H1 (cell line): Measurements from ENCODE around the gene KLHDC7B. TPM values are rescaled to one million over a fixed set of nuclear protein-coding genes. Genes with fewer than 3 reads are reported as not detected.

Experiments
- CTCF ChIA-PET: fragments of 300-600 bp; sonication (Branson Sonifier 250); formaldehyde crosslinking; loops from one replicate; lab custom pipeline; 2021; ENCODE audit not compliant: partially characterized antibody; lab: Charles Lee
- POLR2A ChIA-PET: fragments of 300-600 bp; sonication (Branson Sonifier 250); formaldehyde crosslinking; loops from one replicate; lab custom pipeline; 2021; ENCODE audit warnings: inconsistent platforms; ENCODE audit not compliant: partially characterized antibody; lab: Charles Lee
- DNase-seq, 2 experiments: peaks; one replicate each; pipeline versions ENCODE4 v3.0.0 to v3.0.0-alpha.2; 2010 to 2022; ENCODE audit warnings: low spot score in 2 of 2, low read depth in 1 of 2, mixed read lengths in 1 of 2
- FAIRE-seq: peaks from 2 replicates; lab custom pipeline; 2011; peaks lifted over from hg19 to GRCh38; lab: Jason Lieb, UNC
- H2AFZ ChIP-seq: 2 replicates; pipeline ENCODE4 v1.8.1; 2012; ENCODE audit warnings: low read length, inconsistent platforms
- H2AK5ac ChIP-seq: 2 replicates; pipeline ENCODE4 v1.6.1; 2013; ENCODE audit warnings: low read depth, low read length
- H2BK120ac ChIP-seq: replicated peaks from 2 replicates; pipeline ENCODE3; 2013; ENCODE audit warnings: low read depth, low read length, inconsistent platforms
- H2BK12ac ChIP-seq: 2 replicates; pipeline ENCODE4 v1.6.1; 2013; ENCODE audit warnings: low read depth, low read length
- H2BK15ac ChIP-seq: 2 replicates; pipeline ENCODE4 v1.6.1; 2013; ENCODE audit warnings: low read length
- H2BK20ac ChIP-seq: 2 replicates; pipeline ENCODE4 v1.6.1; 2013; ENCODE audit warnings: low read length
- H2BK5ac ChIP-seq: 2 replicates; pipeline ENCODE4 v1.6.1; 2013; ENCODE audit warnings: low read depth, low read length
- H3K14ac ChIP-seq: 2 replicates; pipeline ENCODE4 v1.6.1; 2013; ENCODE audit warnings: inconsistent platforms; ENCODE audit not compliant: insufficient read length
- H3K18ac ChIP-seq: 2 replicates; pipeline ENCODE4 v1.6.1; 2013; ENCODE audit warnings: low read length; ENCODE audit errors: extremely low read depth
- H3K23ac ChIP-seq: 2 replicates; pipeline ENCODE4 v1.6.1; 2013; ENCODE audit warnings: inconsistent platforms; ENCODE audit not compliant: insufficient read length
- H3K23me2 ChIP-seq: 2 replicates; pipeline ENCODE4 v1.6.1; 2013; ENCODE audit warnings: low read depth, low read length
- H3K27ac ChIP-seq: 2 replicates; pipeline ENCODE4 v1.6.1; 2011; ENCODE audit warnings: low read depth, low read length, inconsistent platforms
- H3K27me3 ChIP-seq, 4 experiments: replicated peaks in 1 of 4; 1 replicate in 1 of 4; 2 replicates in 3 of 4; pipeline versions ENCODE4 v1.6.1 to v1.8.1; 2011 to 2013; ENCODE audit warnings: low read length in 3 of 4, mild to moderate bottlenecking in 3 of 4, inconsistent platforms in 2 of 4, mixed read lengths in 2 of 4, moderate library complexity in 1 of 4; ENCODE audit not compliant: control insufficient read depth in 3 of 4, insufficient read depth in 3 of 4; ENCODE audit errors: extremely low read depth in 1 of 4
- H3K36me3 ChIP-seq, 4 experiments: 2 replicates each; pipeline versions ENCODE4 v1.6.1 to v1.8.1; 2011 to 2013; ENCODE audit warnings: mild to moderate bottlenecking in 4 of 4, low read length in 3 of 4, moderate library complexity in 2 of 4, control low read depth in 1 of 4, inconsistent platforms in 1 of 4; ENCODE audit not compliant: insufficient read depth in 4 of 4, control insufficient read depth in 2 of 4
- H3K4ac ChIP-seq: replicated peaks from 2 replicates; pipeline ENCODE3; 2013; ENCODE audit warnings: low read length, low read depth, mixed read lengths, inconsistent platforms; ENCODE audit not compliant: insufficient read length
- H3K4me1 ChIP-seq, 4 experiments: replicated peaks in 1 of 4; 1 replicate in 1 of 4; 2 replicates in 3 of 4; pipeline versions ENCODE4 v1.6.1 to v1.8.1; 2011 to 2013; ENCODE audit warnings: low read length in 3 of 4, inconsistent platforms in 2 of 4, mixed read lengths in 1 of 4; ENCODE audit not compliant: insufficient read depth in 4 of 4, control insufficient read depth in 3 of 4
- H3K4me2 ChIP-seq, 2 experiments: 2 replicates each; pipeline versions ENCODE4 v1.6.1 to v1.8.1; 2011 to 2013; ENCODE audit warnings: low read depth in 2 of 2, low read length in 2 of 2, control low read depth in 1 of 2, inconsistent platforms in 1 of 2, mild to moderate bottlenecking in 1 of 2; ENCODE audit not compliant: insufficient read depth in 1 of 2
- H3K4me3 ChIP-seq, 4 experiments: fragments of 200-600, 300-600 bp in 1 of 4; sonication (generic), shearing (Covaris generic), sonication (Bioruptor Twin) in 1 of 4; 2 replicates each; pipeline versions ENCODE4 v1.5.1 to v1.8.1; 2011 to 2016; ENCODE audit warnings: low read length in 4 of 4, low read depth in 3 of 4, control low read depth in 2 of 4, inconsistent platforms in 2 of 4, mild to moderate bottlenecking in 2 of 4, mixed read lengths in 1 of 4, moderate library complexity in 1 of 4; ENCODE audit not compliant: insufficient read depth in 2 of 4; ENCODE audit errors: extremely low read depth in 1 of 4
- H3K56ac ChIP-seq: replicated peaks from 2 replicates; pipeline ENCODE3; 2013; ENCODE audit warnings: low read depth, mild to moderate bottlenecking, mixed read lengths, low read length, inconsistent platforms; ENCODE audit not compliant: insufficient read length
- H3K79me1 ChIP-seq: 2 replicates; pipeline ENCODE4 v1.6.1; 2013; ENCODE audit warnings: low read depth, low read length, control low read depth
- H3K79me2 ChIP-seq, 2 experiments: 2 replicates each; pipeline versions ENCODE4 v1.6.1 to v1.8.1; 2012 to 2013; ENCODE audit warnings: low read length in 2 of 2, mild to moderate bottlenecking in 2 of 2, inconsistent platforms in 1 of 2; ENCODE audit not compliant: insufficient read depth in 2 of 2, control insufficient read depth in 1 of 2
- H3K9ac ChIP-seq, 4 experiments: replicated peaks in 1 of 4; 1 replicate in 1 of 4; 2 replicates in 3 of 4; pipeline versions ENCODE4 v1.6.1 to v1.8.1; 2011 to 2013; ENCODE audit warnings: low read depth in 3 of 4, low read length in 3 of 4, control low read depth in 2 of 4, mild to moderate bottlenecking in 2 of 4, moderate library complexity in 2 of 4, inconsistent platforms in 1 of 4; ENCODE audit errors: extremely low read depth in 1 of 4
- H3K9me3 ChIP-seq, 2 experiments: 2 replicates each; pipeline versions ENCODE4 v1.6.1 to v1.8.1; 2012 to 2013; ENCODE audit warnings: mild to moderate bottlenecking in 2 of 2, moderate library complexity in 2 of 2, control low read depth in 1 of 2, inconsistent platforms in 1 of 2, low read depth in 1 of 2, low read length in 1 of 2, mixed read lengths in 1 of 2; ENCODE audit not compliant: insufficient read depth in 2 of 2
- H4K20me1 ChIP-seq, 2 experiments: replicated peaks in 1 of 2; 2 replicates each; pipeline versions ENCODE3 to v1.8.1; 2011 to 2013; ENCODE audit warnings: inconsistent platforms in 2 of 2, low read length in 2 of 2, mild to moderate bottlenecking in 1 of 2; ENCODE audit not compliant: insufficient read depth in 2 of 2, control insufficient read depth in 1 of 2
- H4K5ac ChIP-seq: 2 replicates; pipeline ENCODE4 v1.6.1; 2013; ENCODE audit warnings: low read length, low read depth, mixed read lengths, inconsistent platforms; ENCODE audit not compliant: insufficient read length
- H4K8ac ChIP-seq: 2 replicates; pipeline ENCODE4 v1.8.0; 2013; ENCODE audit warnings: mild to moderate bottlenecking, moderate library complexity, low read length, inconsistent platforms; ENCODE audit not compliant: insufficient read depth; ENCODE audit errors: extremely low read depth
- H4K91ac ChIP-seq: replicated peaks from 2 replicates; pipeline ENCODE3; 2013; ENCODE audit warnings: low read length, mixed read lengths, inconsistent platforms; ENCODE audit not compliant: insufficient read length
- CTCF ChIP-seq, 3 experiments: IDR thresholded peaks; 1 replicate in 2 of 3; 2 replicates in 1 of 3; pipeline versions ENCODE4 v1.5.1 to v1.6.1; 2011; ENCODE audit warnings: low read length in 3 of 3, mild to moderate bottlenecking in 3 of 3, inconsistent platforms in 2 of 3, low read depth in 1 of 3, moderate library complexity in 1 of 3; ENCODE audit not compliant: insufficient read depth in 1 of 3; ENCODE audit errors: control extremely low read depth in 1 of 3
- FOSL1 ChIP-seq: IDR thresholded peaks from 2 replicates; pipeline ENCODE4 v1.6.1; 2011; ENCODE audit warnings: mild to moderate bottlenecking, low read depth, low read length, moderate library complexity; ENCODE audit not compliant: insufficient read depth
- GABPA ChIP-seq: IDR thresholded peaks from 2 replicates; pipeline ENCODE4 v1.6.1; 2011; ENCODE audit warnings: mild to moderate bottlenecking, low read length, moderate library complexity, borderline replicate concordance; ENCODE audit not compliant: insufficient read depth
- RBBP5 ChIP-seq: IDR thresholded peaks from 2 replicates; pipeline ENCODE4 v1.7.1; 2012; ENCODE audit warnings: low read depth, mild to moderate bottlenecking, inconsistent platforms, low read length, moderate library complexity, borderline replicate concordance
- SAP30 ChIP-seq: fragments of 300-600 bp; sonication (generic); IDR thresholded peaks from 2 replicates; pipeline ENCODE4 v1.7.1; 2012; ENCODE audit warnings: low read length, moderate library complexity, mild to moderate bottlenecking, inconsistent platforms; ENCODE audit not compliant: insufficient read depth, insufficient replicate concordance
- SIN3A ChIP-seq, 2 experiments: IDR thresholded peaks in 1 of 2; conservative IDR thresholded peaks in 1 of 2; 2 replicates each; pipeline ENCODE4 v1.6.1; 2011 to 2012; ENCODE audit warnings: low read length in 2 of 2, improper control_type of control experiment in 1 of 2, low read depth in 1 of 2, mild to moderate bottlenecking in 1 of 2
- SP1 ChIP-seq: IDR thresholded peaks from 2 replicates; pipeline ENCODE4 v1.6.1; 2011; ENCODE audit warnings: low read depth, low read length
- TAF1 ChIP-seq: IDR thresholded peaks from 2 replicates; pipeline ENCODE4 v1.6.1; 2011; ENCODE audit warnings: mild to moderate bottlenecking, low read depth, low read length
- TEAD4 ChIP-seq: IDR thresholded peaks from 2 replicates; pipeline ENCODE4 v1.6.1; 2012; ENCODE audit warnings: low read depth, low read length, inconsistent platforms, mixed read lengths
- YY1 ChIP-seq: IDR thresholded peaks from 2 replicates; pipeline ENCODE4 v1.6.1; 2011; ENCODE audit warnings: low read depth, mild to moderate bottlenecking, low read length
- WGBS, 2 experiments: shearing (Covaris generic) in 1 of 2; methylation state at CpG; one replicate each; pipeline versions ENCODE4 v1.1.6 to v1.1.7; 2013 to 2015; ENCODE audit warnings: low lambda C conversion rate in 2 of 2, mixed read lengths in 2 of 2, inconsistent platforms in 1 of 2, low coverage in 1 of 2, missing lambda C conversion rate in 1 of 2; ENCODE audit not compliant: insufficient replicate concordance in 2 of 2, insufficient coverage in 1 of 2, insufficient read length in 1 of 2; ENCODE audit errors: extremely low coverage in 1 of 2, missing lambda C conversion rate in 1 of 2; 5-methylcytosine and 5-hydroxymethylcytosine counted together
- polyA plus RNA-seq, 7 experiments: library from polyadenylated mRNA; depleted of rRNA in 3 of 7; stranded (reverse) in 5 of 7; unstranded in 2 of 7; fragments of >200 nt in 5 of 7; fragments of 200-250 nt in 2 of 7; gene quantifications; 1 replicate in 5 of 7; 2 replicates in 1 of 7; 4 replicates in 1 of 7; pipeline versions ENCODE4 v1.2.1 to v1.2.3, GENCODE V29; 2011 to 2013; ENCODE audit warnings: missing spikeins in 2 of 7, mixed read lengths in 2 of 7
- total RNA-seq: library from RNA; stranded (reverse); fragmentation: NEBNext Ultra II Directional; extraction: Animal tissue kit (Norgen Biotek cat#: 25700); gene quantifications from 2 replicates; pipeline ENCODE4 v1.2.1, GENCODE V29; 2021

The KLHDC7B gene
- total and polyA plus RNA-seq, 2 of the 8 experiments (the other 6 are each of a cell fraction or from before 2014, with no cell fraction given) = not detected

- Histone ChIP-seq H3K23ac (no peak overlapping the region), H3K9ac (no peak overlapping the region), H4K8ac (no peak overlapping the region), H2BK120ac (no peak overlapping the region), H3K23me2 (peaks cover 15% of the 10 kb centered on the region; the same call in 1 of the 2 replicates), H3K79me1 (peaks cover under 1% of the 10 kb centered on the region; the same call in 1 of the 2 replicates), H4K20me1 (peaks cover 2 to 19% of the 10 kb centered on the region in 2 experiments), H2BK20ac (no peak overlapping the region), H3K14ac (no peak overlapping the region), H2BK5ac (no peak overlapping the region), H2AFZ (no peak overlapping the region), H4K5ac (no peak overlapping the region), H3K4ac (no peak overlapping the region), H3K27ac (no peak overlapping the region), H3K18ac (no peak overlapping the region), H3K36me3 (peaks cover 4 to 25% (median 19%) of the 10 kb centered on the region in 4 experiments; a peak in 7 of 8 replicates), H3K4me2 (no peak overlapping the region), H2AK5ac (no peak overlapping the region), H3K56ac (no peak overlapping the region), H2BK12ac (no peak overlapping the region), H2BK15ac (no peak overlapping the region), H3K27me3 (peaks cover 0 to 2% (median 1%) of the 10 kb centered on the region in 4 experiments; a peak in 1 of 7 replicates), H3K9me3 (no peaks in the 10 kb centered on the region), H3K79me2 (no peaks in the 10 kb centered on the region), H3K4me1 (peaks cover 0 to 6% (median 2%) of the 10 kb centered on the region in 4 experiments; a peak in 5 of 7 replicates), H4K91ac (no peak overlapping the region), H3K4me3 (no peak overlapping the region)
- FAIRE-seq (no peak), DNase-seq (no peak)
- POLR2A ChIA-PET = interaction anchor here (1.0 to 1.7 kb wide), 2 partner anchors 13 to 57 kb away, joined by 3 to 9 read pairs; partner anchors contain the start of genes LMF2 and NCAPH2
- CTCF ChIA-PET = interaction anchor here (0.6 to 1.5 kb wide), 4 partner anchors 24 to 797 kb away, joined by 3 read pairs; no protein-coding TSS in a partner anchor
- 80% methylated on average over 10 of the region's 10 CpGs; no CpG with 5 or more reads in 1 of the 2 experiments for WGBS, 2 experiments
- no peak for TF ChIP-seq RBBP5
- no peak for TF ChIP-seq SIN3A (conservative IDR thresholded peaks at IDR 0.05 in 1 of 2, IDR thresholded peaks at IDR 0.05 in 1 of 2; ENCODE audit: low read depth in 1 of 2, low read length in 2 of 2)
- no peak for TF ChIP-seq FOSL1
- TF ChIP-seq GABPA = no peak
- TF ChIP-seq CTCF (IDR thresholded peaks at IDR 0.05; ENCODE audit: control extremely low read depth in 1 of 3, insufficient read depth in 1 of 3, low read depth in 1 of 3, low read length in 3 of 3) = no peak
- TF ChIP-seq YY1 = no peak
- no peak for TF ChIP-seq SAP30
- no peak for TF ChIP-seq TEAD4
- TF ChIP-seq SP1 = no peak
- TF ChIP-seq TAF1 = no peak
Observed at GRCh38 chr22:50521710-50522109, 24.0 kb upstream of the KLHDC7B start.
